Central memory CD8-positive, alpha-beta T cell (primary cell): ENCODE measurements around the gene TTC21A.

Experiments
- ATAC-seq: fragments of 150-1000 bp; cut with Tn5 transposase; replicated peaks from 2 replicates; pipeline ENCODE4 v1.10.0; 2022; ENCODE audit warnings: mild to moderate bottlenecking, moderate FRiP score, moderate number of reproducible peaks; ENCODE audit not compliant: poor library complexity, severe bottlenecking; ENCODE audit errors: extremely low read depth
- DNase-seq, 2 donors: peaks; one replicate each; pipeline ENCODE4 v3.0.0; 2021; ENCODE audit warnings: low spot score in 2 of 2
- H3K27ac Mint-ChIP-seq: one replicate; pipeline ENCODE4 v1.8.0; 2022; ENCODE audit warnings: low read depth, mild to moderate bottlenecking, moderate library complexity, mixed read lengths
- H3K27me3 Mint-ChIP-seq: one replicate; pipeline ENCODE4 v1.8.0; 2022; ENCODE audit warnings: mixed read lengths
- H3K36me3 Mint-ChIP-seq: one replicate; pipeline ENCODE4 v1.8.0; 2022; ENCODE audit warnings: mild to moderate bottlenecking, moderate library complexity, mixed read lengths; ENCODE audit not compliant: insufficient read depth
- H3K4me1 Mint-ChIP-seq: one replicate; pipeline ENCODE4 v1.8.0; 2022; ENCODE audit warnings: mixed read lengths
- H3K4me3 Mint-ChIP-seq: one replicate; pipeline ENCODE4 v1.8.0; 2022; ENCODE audit warnings: mild to moderate bottlenecking, moderate library complexity, mixed read lengths
- H3K9me3 Mint-ChIP-seq: one replicate; pipeline ENCODE4 v1.8.0; 2022; ENCODE audit warnings: mixed read lengths

Gene TTC21A

DNA sequence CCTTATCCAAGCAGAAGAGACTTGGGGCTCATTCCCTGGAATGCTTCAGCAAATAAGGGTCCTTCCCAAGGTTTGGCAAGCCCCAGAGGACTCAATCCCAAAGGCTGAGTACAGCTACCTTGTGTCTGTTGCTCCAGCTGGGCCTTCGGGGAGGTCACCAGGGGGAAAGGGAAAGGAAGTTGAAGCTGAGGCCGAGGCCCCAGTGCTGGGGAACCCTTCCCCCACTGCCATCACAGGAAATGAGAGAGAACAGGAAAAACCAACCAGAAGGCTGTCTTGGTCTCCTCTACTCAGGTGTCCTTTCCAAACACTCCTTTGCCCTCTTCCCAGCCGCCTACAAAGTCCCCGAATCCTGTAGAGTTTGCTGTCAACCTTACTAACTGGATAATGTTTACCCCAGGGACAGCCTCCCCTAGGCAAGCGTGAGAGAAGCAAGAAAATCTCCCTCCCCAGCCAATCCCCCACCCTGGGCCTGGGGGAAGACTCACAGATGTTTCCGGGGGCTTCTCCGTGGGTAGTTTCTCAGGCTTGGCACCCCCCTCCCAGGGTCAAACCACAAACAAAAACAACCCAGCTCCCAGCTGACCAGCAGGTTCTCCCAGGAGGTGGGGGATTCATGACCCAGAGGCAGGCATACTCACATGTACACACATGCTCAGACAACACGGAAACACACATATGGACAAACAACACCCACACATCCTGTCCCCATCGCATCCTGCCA is 40.4 kb downstream of the TTC21A start:
- ATAC-seq, result peak; percentile 10
- Mint-ChIP-seq H3K36me3 (peaks cover 65% of the 10 kb centered on the region), H3K4me1 (peaks cover 80% of the 10 kb centered on the region), H3K9me3 (no peaks in the 10 kb centered on the region), H3K27ac (peak overlapping the region; percentile 94), H3K27me3 (no peaks in the 10 kb centered on the region), H3K4me3 (peak overlapping the region; percentile 86)
- no peak for DNase-seq

- no peak for ATAC-seq
Observed at GRCh38 chr3:39148435-39149058, 41.1 kb downstream of the TTC21A start.

DNA sequence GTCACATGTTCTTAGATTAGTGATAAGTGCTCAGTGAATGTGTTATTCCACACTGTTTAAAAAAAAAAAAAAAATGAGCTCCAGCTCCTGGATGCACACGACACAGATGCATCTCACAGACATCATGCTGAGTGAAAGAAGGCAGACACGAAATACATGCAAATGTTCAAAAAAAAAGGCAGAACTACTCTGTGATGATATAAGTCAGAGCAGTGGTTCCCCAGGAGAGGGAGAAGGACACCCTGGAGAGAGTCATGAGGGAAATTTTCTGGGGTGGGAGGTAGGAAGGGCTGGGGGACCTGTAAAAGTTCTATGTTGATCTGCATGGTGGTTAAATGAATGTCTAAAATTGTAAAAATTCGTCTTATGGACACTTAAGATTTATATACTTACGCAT is 41.6 kb downstream of the TTC21A start:
- peaks cover 80% of the 10 kb centered on the region for H3K4me1 Mint-ChIP-seq
- peaks cover 59% of the 10 kb centered on the region for H3K36me3 Mint-ChIP-seq
- H3K27me3 Mint-ChIP-seq, result no peaks in the 10 kb centered on the region
- H3K9me3 Mint-ChIP-seq, result no peaks in the 10 kb centered on the region
- peak overlapping the region; percentile 86 for H3K4me3 Mint-ChIP-seq
- ATAC-seq (no peak), DNase-seq (no peak)
- peak overlapping the region; percentile 94 for H3K27ac Mint-ChIP-seq

More at GRCh38 chr3:39148435-39149058, 41.1 kb downstream of the TTC21A start:
- no peaks in the 10 kb centered on the region for H3K9me3 Mint-ChIP-seq
- peak overlapping the region; percentile 86 for H3K4me3 Mint-ChIP-seq
- H3K36me3 Mint-ChIP-seq, result peaks cover 61% of the 10 kb centered on the region
- no peaks in the 10 kb centered on the region for H3K27me3 Mint-ChIP-seq
- no peak for DNase-seq
- H3K4me1 Mint-ChIP-seq, result peaks cover 80% of the 10 kb centered on the region
- H3K27ac Mint-ChIP-seq, result peak overlapping the region; percentile 94

GRCh38 chr3:39149498-39150147 is 42.1 kb downstream of the TTC21A start:
- no peaks in the 10 kb centered on the region for H3K9me3 Mint-ChIP-seq
- ATAC-seq (no peak), DNase-seq (no peak)
- no peaks in the 10 kb centered on the region for H3K27me3 Mint-ChIP-seq
- H3K4me3 Mint-ChIP-seq, result peak overlapping the region; percentile 86
- peak overlapping the region; percentile 94 for H3K27ac Mint-ChIP-seq
- H3K36me3 Mint-ChIP-seq, result peaks cover 59% of the 10 kb centered on the region
- peaks cover 83% of the 10 kb centered on the region for H3K4me1 Mint-ChIP-seq

DNA sequence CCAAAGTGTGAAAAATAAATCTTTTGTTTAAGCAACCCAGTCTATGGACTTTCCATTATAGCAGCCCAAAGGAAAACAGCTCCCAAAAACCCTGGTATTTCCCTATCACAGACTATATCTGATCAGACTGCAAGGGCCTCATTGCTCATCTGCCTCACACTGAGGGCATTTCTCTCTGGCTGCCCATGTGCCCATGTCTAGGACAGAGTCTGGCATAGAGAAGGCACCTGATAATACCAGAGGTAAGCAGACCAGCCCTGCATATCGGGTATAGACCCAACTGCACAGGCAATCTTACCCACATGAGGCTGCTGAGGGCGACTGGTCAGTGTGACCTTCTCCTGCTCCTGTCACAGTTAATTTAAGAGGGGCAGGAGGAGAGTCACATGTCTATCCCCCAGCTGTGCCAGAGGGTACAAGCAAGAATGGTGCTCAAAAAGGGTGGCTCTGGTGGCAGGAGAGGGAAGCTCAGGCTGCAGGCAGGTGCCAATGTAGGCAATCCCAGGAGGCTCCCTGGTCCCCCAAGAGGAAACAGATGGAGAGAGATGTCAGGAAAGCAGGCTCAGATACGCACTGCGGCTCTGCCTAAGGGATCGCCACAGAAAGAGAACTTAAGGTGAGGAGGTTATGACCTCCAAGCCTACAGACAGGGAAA is 42.8 kb downstream of the TTC21A start:
- no peak for DNase-seq
- Mint-ChIP-seq H3K27ac (peak overlapping the region; percentile 94), H3K36me3 (peaks cover 61% of the 10 kb centered on the region), H3K9me3 (no peaks in the 10 kb centered on the region), H3K27me3 (no peaks in the 10 kb centered on the region), H3K4me3 (peak overlapping the region; percentile 86), H3K4me1 (peaks cover 81% of the 10 kb centered on the region)
- ATAC-seq, result no peak

GRCh38 chr3:39150803-39151631 is 43.5 kb downstream of the TTC21A start:
- Mint-ChIP-seq H3K36me3 (peaks cover 63% of the 10 kb centered on the region), H3K27me3 (no peaks in the 10 kb centered on the region)

DNA sequence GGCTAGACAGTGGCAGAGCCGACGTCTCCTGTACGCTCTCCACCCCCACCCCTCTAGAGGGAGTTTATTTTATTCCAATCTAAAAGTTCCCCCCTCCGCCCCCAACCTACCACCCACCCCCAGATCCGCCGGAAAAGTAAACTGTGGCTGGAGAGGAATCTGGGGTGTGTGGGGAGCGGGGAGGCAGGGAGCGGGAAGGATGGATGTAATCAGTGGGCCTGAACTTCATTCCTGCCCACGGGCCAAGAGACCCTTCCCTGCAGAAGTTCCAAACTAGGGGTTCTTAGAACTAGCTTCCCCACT is 46.4 kb downstream of the TTC21A start:
- Mint-ChIP-seq H3K27me3 (no peaks in the 10 kb centered on the region), H3K4me1 (peaks cover 45% of the 10 kb centered on the region), H3K9me3 (no peaks in the 10 kb centered on the region), H3K4me3 (peak overlapping the region; percentile 86), H3K36me3 (peaks cover 37% of the 10 kb centered on the region), H3K27ac (peak overlapping the region; percentile 92)
- DNase-seq (no peak), ATAC-seq (no peak)

More at GRCh38 chr3:39150803-39151631, 43.5 kb downstream of the TTC21A start:
- DNase-seq (no peak), ATAC-seq (no peak)
- peak overlapping the region; percentile 86 for H3K4me3 Mint-ChIP-seq
- H3K27ac Mint-ChIP-seq, result peak overlapping the region; percentile 94
- H3K4me1 Mint-ChIP-seq, result peaks cover 75% of the 10 kb centered on the region
- no peaks in the 10 kb centered on the region for H3K9me3 Mint-ChIP-seq

GRCh38 chr3:39154280-39155021 is 47.0 kb downstream of the TTC21A start:
- Mint-ChIP-seq H3K36me3 (peaks cover 38% of the 10 kb centered on the region), H3K9me3 (no peaks in the 10 kb centered on the region), H3K27me3 (no peaks in the 10 kb centered on the region), H3K27ac (peak overlapping the region; percentile 92), H3K4me1 (peaks cover 40% of the 10 kb centered on the region), H3K4me3 (peak overlapping the region; percentile 86)
- no peak for DNase-seq
- ATAC-seq, result no peak

GRCh38 chr3:39156421-39156820 is 48.9 kb downstream of the TTC21A start:
- Mint-ChIP-seq H3K27ac (peak overlapping the region; percentile 24), H3K9me3 (no peaks in the 10 kb centered on the region), H3K4me3 (no peak overlapping the region), H3K4me1 (peaks cover 21% of the 10 kb centered on the region), H3K36me3 (peaks cover 32% of the 10 kb centered on the region), H3K27me3 (no peaks in the 10 kb centered on the region)
- DNase-seq (no peak), ATAC-seq (no peak)

DNA sequence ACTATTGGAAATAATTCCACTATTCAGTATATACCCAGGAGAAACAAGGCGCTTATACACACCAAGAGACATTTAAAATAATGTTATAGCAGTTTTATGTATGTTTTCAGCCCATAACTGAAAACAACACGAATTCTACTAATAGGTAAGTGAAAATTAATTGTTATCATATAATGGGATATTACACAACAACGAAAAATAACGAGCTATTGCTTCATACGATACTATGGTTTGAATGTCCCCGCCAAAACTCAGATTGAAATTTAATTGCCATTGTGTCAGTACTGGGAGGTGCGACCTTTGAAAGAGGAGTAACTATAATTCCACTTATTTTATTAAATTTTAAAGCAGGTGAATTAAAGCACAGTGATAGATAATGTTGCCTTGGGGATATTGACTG is 49.9 kb downstream of the TTC21A start:
- H3K36me3 Mint-ChIP-seq, result peaks cover 25% of the 10 kb centered on the region
- ATAC-seq (no peak), DNase-seq (no peak)
- H3K27ac Mint-ChIP-seq, result no peak overlapping the region
- no peaks in the 10 kb centered on the region for H3K9me3 Mint-ChIP-seq
- no peak overlapping the region for H3K4me3 Mint-ChIP-seq
- peaks cover 11% of the 10 kb centered on the region for H3K4me1 Mint-ChIP-seq
- H3K27me3 Mint-ChIP-seq, result no peaks in the 10 kb centered on the region

- no peak for DNase-seq
- Mint-ChIP-seq H3K4me1 (peaks cover 7% of the 10 kb centered on the region), H3K27me3 (no peaks in the 10 kb centered on the region), H3K27ac (no peak overlapping the region), H3K9me3 (no peaks in the 10 kb centered on the region), H3K4me3 (no peak overlapping the region), H3K36me3 (peaks cover 19% of the 10 kb centered on the region)
- no peak for ATAC-seq
Observed at GRCh38 chr3:39158148-39158715, 50.8 kb downstream of the TTC21A start.
